ENCODE data around the gene CFAP157. TPM values are rescaled to one million over a fixed set of nuclear protein-coding genes. Genes with fewer than 3 reads are reported as not detected.
A peak's percentile ranks its signal among the peaks of the same experiment; 100 is the strongest.

The CFAP157 gene
- total RNA-seq, 1 donor from 2014 or later = 25.9 TPM

- Histone ChIP-seq H3K27ac (no peak overlapping the region), H3K4me1 (peaks cover 11% of the 10 kb centered on the region), H3K4me3 (no peak overlapping the region), H3K36me3 (peaks cover 22% of the 10 kb centered on the region), H3K27me3 (ENCODE audit: low read depth) (no peaks in the 10 kb centered on the region), H3K9me3 (no peaks in the 10 kb centered on the region)
- no peak for ATAC-seq
- TF ChIP-seq, protein P1, sequence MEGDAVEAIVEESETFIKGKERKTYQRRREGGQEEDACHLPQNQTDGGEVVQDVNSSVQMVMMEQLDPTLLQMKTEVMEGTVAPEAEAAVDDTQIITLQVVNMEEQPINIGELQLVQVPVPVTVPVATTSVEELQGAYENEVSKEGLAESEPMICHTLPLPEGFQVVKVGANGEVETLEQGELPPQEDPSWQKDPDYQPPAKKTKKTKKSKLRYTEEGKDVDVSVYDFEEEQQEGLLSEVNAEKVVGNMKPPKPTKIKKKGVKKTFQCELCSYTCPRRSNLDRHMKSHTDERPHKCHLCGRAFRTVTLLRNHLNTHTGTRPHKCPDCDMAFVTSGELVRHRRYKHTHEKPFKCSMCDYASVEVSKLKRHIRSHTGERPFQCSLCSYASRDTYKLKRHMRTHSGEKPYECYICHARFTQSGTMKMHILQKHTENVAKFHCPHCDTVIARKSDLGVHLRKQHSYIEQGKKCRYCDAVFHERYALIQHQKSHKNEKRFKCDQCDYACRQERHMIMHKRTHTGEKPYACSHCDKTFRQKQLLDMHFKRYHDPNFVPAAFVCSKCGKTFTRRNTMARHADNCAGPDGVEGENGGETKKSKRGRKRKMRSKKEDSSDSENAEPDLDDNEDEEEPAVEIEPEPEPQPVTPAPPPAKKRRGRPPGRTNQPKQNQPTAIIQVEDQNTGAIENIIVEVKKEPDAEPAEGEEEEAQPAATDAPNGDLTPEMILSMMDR (IDR thresholded peaks at IDR 0.05) = no peak
- DNase-seq = no peak
- intact Hi-C loops (cut with DNase I) = loop anchor here (10.0 kb wide), 1 partner anchor 138 kb away; no protein-coding TSS in a partner anchor
Measured at GRCh38 chr9:127732444-127732843, 25.7 kb downstream of the CFAP157 start.

DNA sequence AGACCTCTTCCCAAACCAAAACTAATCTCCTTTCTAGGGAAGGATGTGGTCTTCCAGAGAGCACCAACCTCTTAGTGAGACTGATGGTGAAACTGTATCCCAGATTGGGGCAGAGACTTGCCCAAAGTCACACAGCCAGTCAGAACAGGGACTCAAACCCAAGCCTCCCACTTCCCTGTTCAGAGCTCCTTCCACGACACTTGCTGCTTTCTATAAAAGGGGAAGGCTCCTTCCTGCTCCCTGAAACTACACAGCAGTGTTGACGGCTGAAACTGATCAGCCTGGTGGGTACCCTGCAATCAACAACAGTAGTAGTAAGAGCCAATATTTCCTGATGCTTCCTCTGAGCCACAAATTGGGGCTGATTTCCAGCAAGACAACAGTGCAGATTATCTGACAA is 26.8 kb downstream of the CFAP157 start:
- H3K27ac ChIP-seq = no peak overlapping the region
- TF ChIP-seq, protein P1 (IDR thresholded peaks at IDR 0.05) = no peak
- H3K36me3 ChIP-seq = peaks cover 32% of the 10 kb centered on the region
- H3K4me3 ChIP-seq = no peak overlapping the region
- no peak for DNase-seq
- no peak for ATAC-seq
- peaks cover 11% of the 10 kb centered on the region for H3K4me1 ChIP-seq
- no peaks in the 10 kb centered on the region for H3K9me3 ChIP-seq
- intact Hi-C loops (cut with DNase I) = loop anchor here (10.0 kb wide), 1 partner anchor 139 kb away; no protein-coding TSS in a partner anchor
- no peaks in the 10 kb centered on the region for H3K27me3 ChIP-seq (ENCODE audit: low read depth)

GRCh38 chr9:127734247-127734746 is 27.5 kb downstream of the CFAP157 start:
- peaks cover 11% of the 10 kb centered on the region for H3K4me1 ChIP-seq
- no peak for DNase-seq
- intact Hi-C loops (cut with DNase I) = loop anchor here (10.0 kb wide), 1 partner anchor 139 kb away; no protein-coding TSS in a partner anchor

GRCh38 chr9:127734747-127735529 is 28.1 kb downstream of the CFAP157 start, which contains the start of gene TOR2A:
TOR2A (minus strand) TSS chr9:127735294; CDS start chr9:127735270, 24 bp downstream.
- TF ChIP-seq, protein P1 (IDR thresholded peaks at IDR 0.05) = peak; percentile 97
- H3K4me3 ChIP-seq = peak within 1 kb of the TSS; percentile 86
- H3K36me3 ChIP-seq = peaks cover 45% of the 10 kb centered on the region
- DNase-seq (peak; percentile 99), ATAC-seq (peak; percentile 98)
- no peaks in the 10 kb centered on the region for H3K9me3 ChIP-seq
- H3K27ac ChIP-seq = peak within 1 kb of the TSS; percentile 98
- peaks cover 15% of the 10 kb centered on the region for H3K4me1 ChIP-seq
- no peaks in the 10 kb centered on the region for H3K27me3 ChIP-seq (ENCODE audit: low read depth)
- intact Hi-C loops (cut with DNase I) = loop anchor here (10.0 kb wide), 1 partner anchor 140 kb away; no protein-coding TSS in a partner anchor

More at GRCh38 chr9:127734247-127734746, 27.5 kb downstream of the CFAP157 start:
- Histone ChIP-seq H3K36me3 (peaks cover 38% of the 10 kb centered on the region), H3K27me3 (ENCODE audit: low read depth) (no peaks in the 10 kb centered on the region), H3K9me3 (no peaks in the 10 kb centered on the region), H3K27ac (peak overlapping the region; percentile 98), H3K4me3 (peak overlapping the region; percentile 86)
- no peak for ATAC-seq
- TF ChIP-seq, protein P1 (IDR thresholded peaks at IDR 0.05) = no peak

- no peak for ATAC-seq
Measured at GRCh38 chr9:127735530-127736185, 28.9 kb downstream of the CFAP157 start.

More at GRCh38 chr9:127735530-127736185, 28.9 kb downstream of the CFAP157 start:
- intact Hi-C loops (cut with DNase I) = loop anchor here (10.0 kb wide), 1 partner anchor 141 kb away; no protein-coding TSS in a partner anchor
- no peak overlapping the region for H3K4me3 ChIP-seq
- H3K36me3 ChIP-seq = peaks cover 50% of the 10 kb centered on the region
- no peak for DNase-seq
- TF ChIP-seq, protein P1 (IDR thresholded peaks at IDR 0.05) = no peak
- no peaks in the 10 kb centered on the region for H3K27me3 ChIP-seq (ENCODE audit: low read depth)
- peaks cover 21% of the 10 kb centered on the region for H3K4me1 ChIP-seq
- no peaks in the 10 kb centered on the region for H3K9me3 ChIP-seq
- H3K27ac ChIP-seq = peak overlapping the region; percentile 98

Measured in lower lobe of right lung (tissue), 2 donors.